HG03575 (cell line): Measurements from ENCODE around the gene MALT1.
A peak's percentile ranks its signal among the peaks of the same experiment; 100 is the strongest.

ENCODE experiments used
- ATAC-seq: cut with Tn5 transposase; IDR thresholded peaks from one replicate; pipeline ENCODE4 v1.9.1; 2021; ENCODE audit not compliant: unreplicated experiment, insufficient number of reproducible peaks, low FRiP score; ENCODE audit errors: extremely low read depth

Gene MALT1

GRCh38 chr18:58676270-58676669, 5.0 kb downstream of the MALT1 start:
- no peak for ATAC-seq

GRCh38 chr18:58682429-58683069, 11.3 kb downstream of the MALT1 start:
- ATAC-seq: no peak

GRCh38 chr18:58687871-58688308, 16.6 kb downstream of the MALT1 start:
- peak; percentile 91 for ATAC-seq

- ATAC-seq: no peak
Measured at GRCh38 chr18:58690259-58690658, 19.0 kb downstream of the MALT1 start.

- no peak for ATAC-seq
Measured at GRCh38 chr18:58691256-58691655, 20.0 kb downstream of the MALT1 start.

GRCh38 chr18:58692422-58693185, 21.3 kb downstream of the MALT1 start:
- ATAC-seq: no peak

GRCh38 chr18:58694221-58694620, 23.0 kb downstream of the MALT1 start:
- ATAC-seq: no peak

- no peak for ATAC-seq
Measured at GRCh38 chr18:58694720-58695468, 23.6 kb downstream of the MALT1 start.

- no peak for ATAC-seq
Measured at GRCh38 chr18:58695772-58696171, 24.5 kb downstream of the MALT1 start.

GRCh38 chr18:58697146-58697545, 25.9 kb downstream of the MALT1 start:
- no peak for ATAC-seq

GRCh38 chr18:58698701-58699193, 27.5 kb downstream of the MALT1 start:
- ATAC-seq: no peak

- no peak for ATAC-seq
Measured at GRCh38 chr18:58699551-58699950, 28.3 kb downstream of the MALT1 start.

GRCh38 chr18:58700209-58700608, 28.9 kb downstream of the MALT1 start:
- ATAC-seq: no peak

- no peak for ATAC-seq
Measured at GRCh38 chr18:58712930-58713329, 41.7 kb downstream of the MALT1 start.

GRCh38 chr18:58714259-58714658, 43.0 kb downstream of the MALT1 start:
- no peak for ATAC-seq

- ATAC-seq: no peak
Measured at GRCh38 chr18:58714821-58715220, 43.6 kb downstream of the MALT1 start.

GRCh38 chr18:58715540-58715939, 44.3 kb downstream of the MALT1 start:
- ATAC-seq: no peak

GRCh38 chr18:58716060-58716756, 44.9 kb downstream of the MALT1 start:
- ATAC-seq: peak; percentile 54

GRCh38 chr18:58721566-58722239, 50.4 kb downstream of the MALT1 start:
- no peak for ATAC-seq
